GM21529 (cell line): ENCODE results near the gene MCTP1.

Source experiments
- ATAC-seq: cut with Tn5 transposase; IDR thresholded peaks from one replicate; pipeline ENCODE4 v1.9.1; 2021; ENCODE audit not compliant: unreplicated experiment

Gene MCTP1

GRCh38 chr5:95284572-95285408 lies at the start of gene MCTP1:
MCTP1 (minus strand) TSS chr5:95285094.
- ATAC-seq = peak; percentile 28

GRCh38 chr5:95332158-95332557 lies 47.3 kb upstream of the MCTP1 start:
- no peak for ATAC-seq

- no peak for ATAC-seq
Observed at GRCh38 chr5:95331358-95331757, 46.5 kb upstream of the MCTP1 start.

GRCh38 chr5:95327211-95327610 lies 42.3 kb upstream of the MCTP1 start:
- ATAC-seq = no peak

- no peak for ATAC-seq
Observed at GRCh38 chr5:95317687-95318086, 32.8 kb upstream of the MCTP1 start.

GRCh38 chr5:95317085-95317484 lies 32.2 kb upstream of the MCTP1 start:
- no peak for ATAC-seq

GRCh38 chr5:95304711-95305110 lies 19.8 kb upstream of the MCTP1 start:
- no peak for ATAC-seq

GRCh38 chr5:95298651-95299050 lies 13.8 kb upstream of the MCTP1 start:
- no peak for ATAC-seq

GRCh38 chr5:95296291-95296690 lies 11.4 kb upstream of the MCTP1 start:
- no peak for ATAC-seq

GRCh38 chr5:95285409-95285755 lies 488 bp upstream of the MCTP1 start:
- ATAC-seq = no peak

GRCh38 chr5:95283761-95284571 lies 928 bp downstream of the MCTP1 start:
- peak; percentile 54 for ATAC-seq

- ATAC-seq = no peak
Observed at GRCh38 chr5:95283022-95283615, 1.8 kb downstream of the MCTP1 start.

GRCh38 chr5:95281226-95281625 lies 3.7 kb downstream of the MCTP1 start:
- ATAC-seq = no peak

GRCh38 chr5:95280401-95281095 lies 4.3 kb downstream of the MCTP1 start:
- ATAC-seq = no peak

GRCh38 chr5:95274011-95274410 lies 10.9 kb downstream of the MCTP1 start:
- ATAC-seq = no peak

- ATAC-seq = no peak
Observed at GRCh38 chr5:95272316-95272929, 12.5 kb downstream of the MCTP1 start.

- no peak for ATAC-seq
Observed at GRCh38 chr5:95262933-95263660, 21.8 kb downstream of the MCTP1 start.

- ATAC-seq = peak; percentile 49
Observed at GRCh38 chr5:95261437-95262175, 23.3 kb downstream of the MCTP1 start.

- no peak for ATAC-seq
Observed at GRCh38 chr5:95256991-95257390, 27.9 kb downstream of the MCTP1 start.
